GM18861 (cell line): ENCODE results near the gene RMDN2.

ENCODE experiments used
- ATAC-seq: cut with Tn5 transposase; IDR thresholded peaks from one replicate; pipeline ENCODE4 v1.9.1; 2021; ENCODE audit not compliant: unreplicated experiment

RMDN2 gene

DNA sequence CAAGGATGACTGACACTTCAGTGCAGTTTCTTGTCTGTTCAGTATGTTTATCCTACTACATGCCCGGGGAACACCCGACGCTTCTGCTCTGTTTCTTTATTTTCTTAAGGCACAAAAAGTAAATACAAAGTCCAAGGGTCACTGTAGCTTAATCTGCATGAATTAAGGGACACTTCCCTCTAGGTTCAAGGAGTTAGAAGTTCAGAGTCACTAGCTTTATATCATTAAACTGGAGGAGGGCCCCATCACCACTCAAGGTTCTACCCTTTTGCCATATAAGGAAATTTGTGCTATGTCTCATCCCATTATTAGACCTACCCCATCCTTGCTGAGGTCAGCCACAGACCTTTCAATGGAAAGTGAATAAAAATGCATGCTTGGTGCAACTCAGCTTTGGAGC, 27.6 kb upstream of the RMDN2 start:
- no peak for ATAC-seq

DNA sequence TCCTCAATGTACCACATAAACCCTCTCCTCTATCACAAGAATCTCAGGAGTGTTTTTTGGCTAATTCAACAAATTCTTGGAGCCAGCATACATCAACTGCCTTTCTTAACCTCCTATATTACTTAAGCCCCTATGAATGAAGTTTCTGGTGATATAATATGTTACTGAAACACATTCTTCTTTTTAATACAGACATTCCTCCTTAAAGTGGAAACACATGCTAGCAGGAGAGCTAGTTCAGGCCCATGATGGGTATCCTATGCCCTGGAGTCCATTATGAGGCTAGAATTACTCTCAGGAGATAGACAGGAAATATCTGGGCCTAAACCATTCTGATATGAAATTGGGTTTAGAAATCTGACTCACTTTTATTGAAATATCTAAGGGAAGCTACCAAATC, 26.6 kb upstream of the RMDN2 start:
- no peak for ATAC-seq

DNA sequence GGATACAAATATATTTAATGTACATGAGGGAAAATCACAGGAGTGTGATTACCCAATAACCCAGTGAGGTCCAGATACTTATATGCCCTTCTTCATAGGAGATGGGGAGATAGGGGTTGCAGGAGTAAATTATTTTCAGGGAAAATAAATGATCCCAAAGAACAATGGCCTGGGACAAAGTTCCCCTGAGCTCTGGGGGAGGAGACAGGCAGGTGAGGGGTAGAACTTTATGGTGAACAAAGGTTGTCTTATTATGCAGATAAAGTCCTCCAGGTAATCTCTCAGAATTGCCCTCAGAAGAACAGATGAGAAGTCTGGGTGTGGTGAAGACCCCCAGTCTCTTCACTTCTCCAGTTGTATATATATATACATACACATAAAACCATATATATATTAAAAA, 22.1 kb upstream of the RMDN2 start:
- ATAC-seq, result no peak

DNA sequence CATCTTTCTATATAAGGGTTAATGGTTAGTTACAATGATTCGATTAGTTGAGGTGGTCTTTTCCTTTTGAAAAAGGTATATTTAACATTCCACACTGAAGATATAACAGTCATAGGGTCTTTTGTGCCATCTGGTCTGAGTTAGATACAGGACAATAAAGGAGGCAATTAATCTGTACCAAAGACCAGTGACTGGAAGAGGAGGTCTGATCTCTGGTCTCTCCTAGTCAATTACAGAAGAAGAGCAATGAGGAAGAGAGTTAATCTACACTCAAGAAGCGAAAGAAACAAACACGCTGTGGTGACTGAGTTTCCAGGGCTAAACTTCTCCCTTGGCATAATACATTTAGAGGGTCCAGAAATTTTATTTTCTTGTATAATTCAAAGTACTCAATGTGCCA, 20.7 kb upstream of the RMDN2 start:
- ATAC-seq, result no peak

DNA sequence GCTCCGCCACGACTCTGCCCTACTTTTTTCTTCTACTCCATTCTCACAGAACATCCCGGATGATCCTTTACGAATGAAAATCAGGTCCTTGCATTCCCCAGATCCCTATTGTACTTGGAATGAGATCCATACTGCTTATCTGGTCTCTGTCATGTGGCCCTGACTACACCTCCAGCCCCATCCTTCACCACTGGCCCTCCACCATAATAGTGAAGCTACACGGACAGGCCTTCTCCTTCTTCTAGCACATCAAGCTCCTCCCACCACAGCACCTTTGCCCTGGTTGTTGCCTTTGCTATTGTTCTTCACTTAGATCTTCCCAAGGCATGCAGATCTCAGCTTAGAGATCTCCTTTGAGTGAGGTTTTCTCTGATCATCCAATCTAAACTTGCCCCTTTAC, 20.1 kb upstream of the RMDN2 start:
- no peak for ATAC-seq

DNA sequence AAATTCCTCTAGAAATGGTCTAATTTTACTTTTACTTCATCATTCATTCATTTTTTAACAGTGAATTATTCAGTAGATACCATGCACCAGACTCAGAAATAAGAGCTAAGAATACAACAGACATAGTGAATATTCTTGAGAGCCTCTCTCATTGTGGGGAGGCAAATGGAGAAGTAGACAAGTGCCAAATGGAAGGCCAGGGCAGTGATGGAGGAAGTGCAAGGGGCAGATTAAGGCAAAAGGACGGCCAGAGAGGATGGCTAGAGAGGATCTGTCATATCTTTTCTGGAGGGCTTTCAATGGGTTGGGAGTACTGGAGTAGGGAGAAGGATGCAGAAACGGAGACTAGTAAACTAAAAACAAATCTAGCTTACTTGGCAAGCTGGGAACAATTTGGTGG, 19.0 kb upstream of the RMDN2 start:
- ATAC-seq, result no peak

DNA sequence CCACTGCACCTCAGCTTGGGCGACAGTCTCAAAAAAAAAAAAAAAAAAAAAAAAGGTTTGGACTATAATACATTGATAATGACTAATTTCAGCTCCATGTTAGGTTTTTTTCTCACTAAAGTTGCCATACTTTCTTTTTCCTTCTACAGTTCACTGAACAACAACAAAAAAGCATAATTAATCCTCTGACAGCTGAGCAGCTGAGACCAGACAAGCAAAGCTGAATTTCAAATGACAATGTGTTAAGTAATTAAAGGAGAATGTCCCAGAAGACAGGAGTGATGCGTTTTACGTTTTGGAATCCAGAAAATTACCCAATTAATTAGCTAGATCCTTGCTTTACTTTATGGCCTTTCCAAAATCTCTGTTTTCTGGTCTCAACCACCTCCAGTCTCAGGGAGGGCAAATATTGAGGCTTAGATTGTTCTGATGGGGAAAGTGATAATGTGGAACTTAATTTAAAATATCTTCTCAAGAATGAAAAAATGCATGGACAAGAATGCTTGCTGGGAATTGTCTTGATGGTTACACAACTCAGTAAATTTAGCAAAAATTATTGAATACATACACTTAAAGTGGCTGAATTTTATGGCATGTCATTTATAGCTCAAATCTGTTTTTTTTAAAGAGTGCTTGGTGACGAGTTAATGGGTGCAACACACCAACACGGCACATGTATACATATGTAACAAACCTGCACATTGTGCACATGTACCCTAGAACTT, 17.4 kb upstream of the RMDN2 start:
- no peak for ATAC-seq

DNA sequence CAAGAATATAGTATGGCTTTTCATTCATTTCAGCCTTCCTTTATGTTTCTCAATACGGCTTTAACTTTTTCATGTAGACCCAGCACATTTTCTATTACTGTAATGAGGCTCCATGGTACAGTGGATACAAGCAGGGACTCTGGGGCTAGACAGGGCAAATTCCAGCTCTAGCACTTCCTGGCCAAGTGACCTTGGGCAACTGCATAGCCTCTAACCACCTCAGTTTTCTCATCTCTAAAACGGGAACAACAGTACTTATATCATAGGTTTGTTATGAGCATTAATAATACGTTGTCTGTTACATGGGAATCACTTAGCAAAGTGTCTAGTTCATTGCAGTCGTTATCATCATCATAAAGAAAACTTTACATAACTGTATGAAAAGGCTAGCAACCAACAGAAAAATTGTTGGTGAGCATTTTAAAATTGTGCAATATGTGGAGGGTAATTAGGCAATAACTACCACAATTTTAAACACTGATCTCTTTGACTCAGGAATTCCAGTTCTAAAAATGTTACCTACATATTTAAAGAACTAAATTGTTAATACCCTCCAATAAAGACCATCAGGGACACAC, 13.7 kb upstream of the RMDN2 start:
- no peak for ATAC-seq

DNA sequence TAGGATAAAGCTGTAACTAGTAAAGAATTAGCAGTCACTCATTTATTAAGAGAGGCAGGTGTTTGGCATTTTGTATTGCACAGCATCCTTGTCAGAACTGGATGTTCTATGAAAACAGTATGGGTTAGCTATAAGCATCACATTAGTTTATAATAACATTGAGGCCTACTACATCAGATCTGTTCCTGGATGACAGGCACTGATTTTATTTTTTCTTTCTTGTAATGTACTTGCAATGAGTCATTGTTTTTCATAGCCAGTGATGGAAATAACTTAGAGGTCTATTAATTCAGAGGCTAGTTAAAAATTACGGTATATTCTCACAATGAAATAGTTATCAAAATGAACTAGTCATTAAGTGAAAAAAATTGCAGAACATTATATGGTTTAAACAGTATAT, 13.0 kb upstream of the RMDN2 start:
- no peak for ATAC-seq

DNA sequence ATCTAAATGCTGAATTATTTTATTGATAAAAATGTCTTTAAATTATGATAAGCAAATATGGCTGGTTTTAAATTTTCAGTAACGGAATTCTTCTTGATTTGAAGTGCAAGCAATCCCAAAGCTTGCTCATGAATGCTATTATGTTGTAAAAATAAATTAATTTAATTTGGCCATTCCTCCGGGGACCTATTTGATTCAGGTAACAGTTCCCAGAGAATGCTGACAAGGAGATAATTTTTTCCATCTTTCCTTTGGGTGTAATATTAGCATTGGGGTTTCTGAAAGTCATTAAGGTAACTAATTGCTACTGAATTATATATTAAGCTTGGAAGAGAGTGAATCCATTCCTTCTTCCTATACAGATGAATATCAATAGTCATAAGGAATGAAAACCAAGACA, 12.5 kb upstream of the RMDN2 start:
- no peak for ATAC-seq

DNA sequence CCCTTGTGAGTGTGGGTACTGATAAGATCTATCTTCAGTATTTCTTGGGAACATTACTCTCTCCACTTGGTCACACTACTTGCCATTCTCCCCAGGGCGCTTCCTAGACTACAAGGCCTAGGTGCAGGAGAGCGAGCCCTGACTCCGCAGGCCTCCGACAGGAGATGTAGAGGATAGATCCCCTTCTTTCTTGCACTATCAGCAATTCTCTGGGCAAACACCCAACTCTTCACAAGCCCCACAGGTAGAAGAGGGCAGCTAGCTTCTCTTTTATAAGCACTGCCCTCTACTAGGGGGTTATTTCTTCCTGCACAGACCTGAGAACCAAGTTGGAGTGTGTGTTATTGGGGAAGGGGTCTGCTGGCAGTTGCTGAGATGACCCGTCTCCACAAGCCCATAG, 10.7 kb upstream of the RMDN2 start:
- no peak for ATAC-seq

DNA sequence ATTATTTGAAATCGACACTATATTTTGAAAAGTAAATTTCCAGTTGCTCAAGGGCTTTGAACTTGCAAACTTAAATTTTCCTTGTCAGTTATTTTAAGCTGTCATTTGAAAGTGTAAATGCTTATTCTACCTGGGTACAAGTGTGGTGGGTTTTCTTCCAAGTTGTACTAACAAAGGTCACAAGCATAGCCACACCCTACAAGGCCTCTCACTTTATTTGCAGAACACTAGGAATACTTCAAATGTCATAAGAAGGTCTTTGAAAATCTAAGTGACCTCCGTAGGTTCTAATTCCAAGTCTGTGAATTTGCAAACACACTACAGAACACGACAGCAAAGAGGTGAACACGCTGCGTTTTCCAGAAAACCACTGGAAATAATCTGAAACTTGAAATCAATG, 9.3 kb upstream of the RMDN2 start:
- no peak for ATAC-seq

DNA sequence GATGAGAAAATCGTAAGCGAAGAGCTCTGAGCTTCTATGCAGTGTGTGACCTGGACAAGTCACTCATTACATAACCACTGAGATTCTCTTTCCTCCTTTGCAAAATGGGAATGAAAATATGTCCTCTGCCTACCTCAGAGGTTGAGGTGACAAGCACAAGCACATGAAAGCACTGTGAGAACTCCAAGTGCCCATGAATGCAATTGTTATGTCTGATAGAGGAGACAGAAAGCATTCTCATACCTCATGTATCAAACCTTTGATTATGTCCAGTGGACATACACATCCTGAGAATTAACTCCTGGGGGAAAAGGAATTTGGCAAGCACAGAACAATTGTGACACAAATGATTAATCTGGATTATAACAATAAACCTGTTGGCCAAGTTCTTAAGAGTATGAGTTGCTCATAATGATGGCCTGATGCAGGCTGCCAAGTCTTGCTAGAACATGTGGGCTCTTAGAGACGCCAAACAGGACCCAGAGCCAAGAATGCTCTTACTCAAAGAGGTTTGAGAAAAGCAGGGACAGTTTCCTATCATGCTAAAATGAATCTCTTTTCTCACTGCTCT, 8.5 kb upstream of the RMDN2 start:
- ATAC-seq, result no peak

DNA sequence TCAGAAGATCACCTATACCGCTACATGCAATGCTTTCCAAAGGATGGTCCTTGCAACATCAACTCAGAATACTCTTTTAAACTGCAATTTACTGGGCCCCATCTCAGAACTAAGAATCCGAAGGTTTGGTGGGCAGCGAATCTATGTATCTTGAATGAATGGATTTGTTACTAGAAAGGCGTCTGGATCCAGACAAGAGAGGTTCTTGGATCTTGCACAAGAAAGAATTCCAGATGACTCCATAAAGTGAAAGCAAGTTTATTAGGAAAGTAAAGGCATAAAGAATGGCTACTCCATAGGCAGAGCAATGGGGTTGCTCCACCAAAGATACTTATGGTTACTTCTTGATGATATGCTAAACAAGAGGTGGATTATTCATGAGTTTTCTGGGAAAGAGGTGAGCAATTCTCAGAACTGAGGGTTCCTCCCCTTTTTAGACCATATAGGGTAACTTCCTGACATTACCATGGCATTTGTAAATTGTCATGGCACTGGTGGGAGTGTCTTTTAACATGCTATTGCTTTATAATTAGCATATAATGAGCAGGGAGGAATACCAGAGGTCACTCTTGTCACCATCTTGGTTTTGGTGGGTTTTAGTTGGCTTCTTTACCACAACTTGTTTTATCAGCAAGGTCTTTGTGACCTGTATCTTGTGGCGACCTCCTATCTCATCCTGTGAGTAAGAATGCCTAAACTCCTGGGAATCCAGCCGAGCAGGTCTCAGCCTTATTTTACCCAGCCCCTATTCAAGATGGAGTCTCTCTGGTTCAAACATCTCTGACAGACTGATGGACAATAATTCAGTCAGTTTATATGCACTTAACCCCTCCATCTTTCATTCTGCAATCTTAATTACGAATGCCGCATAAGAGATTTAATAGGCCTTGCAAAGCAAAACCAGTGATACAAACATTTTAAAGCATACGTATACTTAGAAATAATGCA, 7.5 kb upstream of the RMDN2 start:
- ATAC-seq, result no peak

DNA sequence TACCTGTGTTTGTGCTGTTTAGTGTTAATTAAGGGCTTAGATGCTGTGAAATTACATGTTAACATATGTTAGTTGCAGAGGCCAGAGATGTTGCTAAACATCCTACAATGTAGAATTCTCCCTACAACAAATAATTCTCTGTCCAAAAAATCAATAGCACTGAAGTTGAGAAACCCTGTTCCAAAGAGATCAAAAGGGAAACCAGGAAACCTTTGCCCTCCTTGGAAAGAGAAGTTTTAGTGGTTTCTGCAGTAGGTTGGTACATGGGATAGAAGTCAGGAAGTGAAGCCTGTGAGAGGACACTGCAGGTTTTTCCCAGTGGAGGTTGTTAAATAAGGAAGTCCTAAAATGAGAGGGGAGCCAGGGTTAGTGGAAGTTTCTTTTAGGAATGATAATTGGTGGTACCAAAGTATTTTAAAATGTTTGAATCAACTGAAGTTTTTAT, 6.3 kb upstream of the RMDN2 start:
- ATAC-seq, result no peak

DNA sequence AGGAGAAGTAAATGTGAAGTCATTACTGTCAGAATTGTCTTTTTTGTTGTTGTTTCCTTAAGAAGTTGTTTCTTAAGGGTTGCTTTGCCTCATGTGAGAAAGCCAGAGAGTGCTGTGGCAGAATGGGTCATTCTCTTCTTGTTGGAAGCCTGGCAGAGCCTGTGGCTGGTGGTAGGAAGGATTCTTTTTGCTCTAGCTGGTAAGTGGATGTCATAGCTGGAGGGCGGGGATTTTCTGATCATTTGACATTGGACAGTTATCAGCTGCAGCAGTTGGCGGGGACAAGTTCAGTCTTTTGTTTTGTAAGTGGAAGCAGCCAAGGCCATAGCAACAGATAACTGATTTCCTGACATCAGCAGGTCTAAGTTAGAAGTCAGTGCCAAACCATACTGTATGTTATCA, 5.5 kb upstream of the RMDN2 start:
- no peak for ATAC-seq

DNA sequence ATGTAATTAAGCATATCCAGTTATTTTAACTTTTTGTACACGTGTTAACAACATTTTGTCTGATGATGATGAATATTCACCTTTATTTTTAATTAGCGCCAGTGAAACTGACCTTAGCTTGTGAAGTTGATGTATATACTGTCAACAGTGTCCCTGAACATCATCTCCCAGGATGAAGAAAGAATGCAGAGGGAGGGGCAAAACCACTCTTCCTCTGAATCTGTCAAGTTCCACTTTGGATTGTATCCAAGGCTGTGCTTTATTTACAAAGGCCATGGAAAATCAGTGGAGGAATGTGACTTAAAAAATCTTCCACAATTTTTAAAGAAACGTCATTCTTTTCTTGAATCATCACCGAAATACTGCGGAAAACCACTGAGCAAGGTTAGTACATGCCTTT, 4.5 kb upstream of the RMDN2 start:
- ATAC-seq, result no peak

DNA sequence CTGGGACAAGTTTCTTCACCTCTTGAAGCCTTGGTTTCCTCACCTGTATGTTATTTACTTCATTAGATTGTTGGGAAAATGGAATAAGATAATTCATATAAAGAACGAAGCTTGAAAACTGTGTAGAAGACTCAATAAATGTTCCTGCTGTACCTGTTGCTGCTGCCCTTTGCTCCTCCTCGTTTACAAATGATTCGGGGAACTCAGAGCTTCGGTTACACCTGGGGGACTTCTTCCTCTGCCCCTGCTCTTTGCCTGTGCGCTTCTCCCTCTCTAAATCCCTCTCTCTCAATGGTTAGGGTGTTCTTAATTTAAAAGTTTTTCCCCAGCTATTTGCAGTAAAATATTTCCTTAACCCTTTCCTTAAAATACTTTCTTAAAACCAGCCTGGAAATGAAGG, 3.3 kb upstream of the RMDN2 start:
- ATAC-seq, result no peak

DNA sequence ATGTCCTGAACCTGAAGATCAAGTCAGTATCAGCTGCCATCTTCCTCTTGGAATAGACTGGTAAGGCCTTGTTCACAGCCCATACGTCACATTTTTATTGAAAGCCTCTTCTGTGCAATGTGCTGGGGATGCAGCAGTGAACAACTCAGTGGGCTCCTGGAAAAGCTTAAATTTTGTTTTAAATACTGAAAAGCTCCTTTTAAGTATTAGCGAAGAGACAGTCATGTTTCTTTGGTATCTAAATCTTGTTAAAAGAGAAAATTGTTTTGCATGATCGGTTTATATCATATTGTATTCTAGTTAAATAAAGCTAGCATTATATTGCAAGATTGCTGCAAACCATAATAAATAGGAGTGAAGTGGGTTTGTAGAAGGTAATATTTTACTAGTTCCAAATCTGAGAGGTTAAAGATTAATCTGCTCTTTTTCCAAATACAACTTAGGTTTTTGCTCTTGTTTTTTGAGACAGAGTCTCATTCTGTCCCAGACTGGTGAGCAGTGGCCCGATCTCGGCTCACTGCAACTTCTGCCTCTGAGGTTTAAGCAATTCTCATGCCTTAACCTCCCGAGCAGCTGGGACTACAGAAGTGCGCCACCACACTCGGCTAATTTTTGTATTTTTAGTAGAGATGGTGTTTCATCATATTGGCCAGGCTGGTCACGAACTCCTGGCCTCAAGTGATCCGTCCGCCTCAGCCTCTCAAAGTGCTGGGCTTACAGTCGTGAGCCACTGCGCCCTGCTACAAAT, 1.6 kb upstream of the RMDN2 start:
- no peak for ATAC-seq

DNA sequence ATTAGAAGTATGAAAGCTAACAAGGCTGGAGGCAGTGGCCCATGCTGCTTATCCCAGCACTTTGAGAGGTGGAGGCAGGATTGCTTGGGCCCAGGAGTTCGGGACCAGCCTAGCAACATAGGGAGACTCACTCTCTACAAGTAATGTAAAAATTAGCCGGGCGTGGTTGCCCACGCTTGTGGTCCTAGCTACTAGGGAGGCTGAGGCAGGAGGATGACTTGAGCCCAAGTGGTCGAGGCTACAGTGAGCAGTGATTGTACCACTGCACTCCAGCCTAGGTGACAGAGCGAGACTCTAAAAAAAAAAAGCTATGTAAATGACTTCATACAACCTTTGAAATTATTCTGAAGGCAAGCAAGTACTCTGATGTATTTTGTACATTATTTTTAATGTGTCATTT, 1.5 kb downstream of the RMDN2 start:
- ATAC-seq, result no peak

DNA sequence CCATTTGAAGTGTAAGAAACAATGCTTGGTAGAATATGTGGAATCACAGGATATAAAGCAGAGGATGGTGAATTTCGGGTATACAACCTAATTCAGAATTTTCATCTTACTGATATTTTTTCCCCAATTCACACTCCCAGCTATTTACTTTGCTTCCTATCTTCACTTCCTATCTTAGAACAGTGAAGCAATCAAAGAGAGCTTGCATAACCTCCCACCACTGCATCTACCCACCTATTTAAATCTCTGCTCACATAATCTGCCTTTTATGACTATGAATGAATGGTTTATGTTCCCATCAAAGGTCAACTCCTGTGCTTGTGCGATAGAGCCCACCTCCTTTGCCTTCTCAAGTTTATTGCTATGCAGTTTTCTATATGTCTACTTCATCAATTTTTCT, 3.3 kb downstream of the RMDN2 start:
- ATAC-seq, result no peak
